Stimulated activated CD8-positive, alpha-beta memory T cell treated with anti-CD3 and anti-CD28 coated beads, Interleukin-7, amount 100 ng/mL, for 4 hours (primary cell): Measurements from ENCODE around the gene PCNX3.
"Not testable (repeated sequence)": the region's sequence is repeated elsewhere in the genome, so short reads cannot be mapped to it uniquely, and the experiment has no call there.

ENCODE experiments used
- DNase-seq, 2 donors: peaks; one replicate each; pipeline ENCODE4 v3.0.0-alpha.2; 2020; ENCODE audit warnings: low read depth in 2 of 2

The PCNX3 gene

DNA sequence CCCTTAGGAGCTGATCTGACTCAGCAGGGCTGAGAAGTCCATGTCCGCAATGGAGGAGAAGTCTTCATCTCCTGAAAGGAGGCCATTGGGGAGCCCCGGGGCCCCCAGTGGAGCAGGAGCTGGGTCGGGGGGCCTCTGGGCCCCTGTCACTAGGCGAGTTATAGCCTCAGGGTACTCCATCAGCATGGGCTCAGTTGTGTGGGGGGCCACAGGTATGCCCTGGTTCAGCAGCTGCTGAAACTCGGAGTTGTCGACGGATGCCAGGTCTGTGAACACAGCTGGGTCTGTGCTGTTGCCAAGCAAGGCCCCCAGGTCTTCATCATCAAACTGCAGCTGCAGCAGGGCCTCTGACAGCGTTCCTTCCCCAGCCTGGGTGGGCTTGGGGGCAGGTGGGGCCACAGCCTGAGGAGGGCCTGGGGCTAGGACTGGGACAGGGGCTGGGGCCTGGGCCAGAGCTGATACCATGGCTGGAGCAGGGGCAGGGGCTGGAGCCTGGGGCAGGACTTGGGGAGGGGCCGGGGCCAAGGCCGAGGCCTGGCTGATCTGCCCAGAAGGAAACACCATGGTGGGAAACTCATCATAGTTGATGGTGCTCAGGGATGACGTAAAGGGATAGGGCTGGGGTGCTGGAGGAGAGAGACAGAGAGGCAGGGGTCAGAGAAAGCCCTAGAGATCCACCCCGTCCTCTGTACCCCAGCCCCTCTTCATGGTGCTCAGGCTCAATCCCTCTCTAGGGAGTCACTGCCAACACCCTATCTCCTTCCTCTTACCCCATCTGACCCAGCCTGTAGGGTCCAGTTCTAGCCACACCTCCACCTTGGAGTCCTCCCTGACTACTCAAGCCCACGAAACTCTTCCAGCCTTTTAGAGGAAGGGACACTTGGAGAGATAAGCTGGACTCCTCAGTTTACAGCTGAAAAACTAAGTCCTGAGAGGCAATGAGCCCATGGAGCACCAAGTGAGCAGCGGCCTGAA is 39.1 kb downstream of the PCNX3 start:
- no peak for DNase-seq

DNA sequence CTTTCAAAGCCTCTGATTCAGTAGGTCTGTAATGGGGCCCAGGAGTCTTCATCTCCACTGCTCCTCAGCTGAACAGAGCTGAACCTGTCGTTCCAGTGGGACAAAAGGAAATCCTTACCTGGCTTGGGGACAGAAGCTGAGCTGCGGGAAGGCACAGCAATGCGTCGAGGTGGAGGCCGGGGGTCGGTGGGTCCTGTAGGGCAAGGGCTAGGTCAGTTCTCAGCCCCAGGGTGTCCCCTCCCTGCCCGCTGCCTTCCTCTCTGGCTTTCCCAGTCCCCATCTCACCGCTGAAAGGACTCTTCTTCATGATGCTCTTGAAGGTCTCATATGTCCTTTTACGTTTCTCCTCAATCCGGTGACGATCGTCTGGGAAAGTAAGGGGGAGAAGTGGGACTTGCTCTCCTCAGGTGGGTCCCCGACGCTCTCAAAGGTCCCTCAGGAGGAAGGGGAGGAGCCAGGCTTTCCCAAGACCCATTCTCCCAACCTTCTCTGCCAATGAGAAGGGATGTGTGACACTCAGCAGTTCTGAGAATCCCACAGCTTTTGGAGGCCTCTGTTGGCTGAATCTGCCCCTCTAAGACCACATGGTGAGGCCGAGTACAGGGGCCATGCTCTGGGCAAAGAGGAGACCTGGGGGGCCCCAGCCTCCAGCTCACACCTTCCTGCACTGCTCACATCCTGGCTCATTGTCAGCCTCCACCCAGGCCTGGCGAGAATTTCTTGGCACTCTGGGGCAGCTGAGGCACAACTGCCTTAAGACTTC is 40.2 kb downstream of the PCNX3 start:
- DNase-seq, result no peak

GRCh38 chr11:65657426-65657825 is 41.9 kb downstream of the PCNX3 start:
- DNase-seq, result no peak

GRCh38 chr11:65658174-65659021 is 42.8 kb downstream of the PCNX3 start:
- DNase-seq, result no peak

GRCh38 chr11:65660038-65660437 is 44.5 kb downstream of the PCNX3 start:
- no peak for DNase-seq

GRCh38 chr11:65660908-65661307 is 45.3 kb downstream of the PCNX3 start:
- not testable (repeated sequence) for DNase-seq

DNA sequence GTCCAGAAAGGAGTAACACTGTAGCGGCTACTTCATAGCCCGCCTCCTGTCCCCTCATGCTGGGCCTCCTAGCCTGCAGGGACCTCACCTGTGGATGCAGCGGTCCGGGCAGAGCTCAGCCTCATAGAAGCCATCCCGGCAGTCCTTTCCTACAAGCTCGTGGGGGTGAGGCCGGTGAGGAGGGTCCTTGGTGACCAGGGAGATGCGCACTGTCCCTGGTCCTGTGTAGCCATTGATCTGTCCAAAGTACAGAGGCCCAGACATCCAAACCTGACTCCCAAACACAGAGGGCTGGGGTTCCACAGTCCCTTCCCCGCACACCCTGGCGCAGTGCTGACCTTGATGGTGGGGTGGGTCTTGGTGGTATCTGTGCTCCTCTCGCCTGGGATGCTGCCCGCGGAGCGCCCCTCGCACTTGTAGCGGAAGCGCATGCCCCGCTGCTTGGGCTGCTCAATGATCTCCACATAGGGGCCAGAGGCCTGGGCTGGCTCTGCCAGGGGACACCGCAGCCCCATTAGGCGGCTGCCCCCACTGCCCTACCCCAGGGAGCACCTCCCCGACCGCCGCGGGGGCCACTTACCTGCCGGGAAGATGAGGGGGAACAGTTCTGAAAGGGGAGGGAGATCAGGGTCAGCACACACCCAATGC is 46.1 kb downstream of the PCNX3 start:
- DNase-seq, result no peak

GRCh38 chr11:65662247-65662798 is 46.7 kb downstream of the PCNX3 start:
- no peak for DNase-seq

DNA sequence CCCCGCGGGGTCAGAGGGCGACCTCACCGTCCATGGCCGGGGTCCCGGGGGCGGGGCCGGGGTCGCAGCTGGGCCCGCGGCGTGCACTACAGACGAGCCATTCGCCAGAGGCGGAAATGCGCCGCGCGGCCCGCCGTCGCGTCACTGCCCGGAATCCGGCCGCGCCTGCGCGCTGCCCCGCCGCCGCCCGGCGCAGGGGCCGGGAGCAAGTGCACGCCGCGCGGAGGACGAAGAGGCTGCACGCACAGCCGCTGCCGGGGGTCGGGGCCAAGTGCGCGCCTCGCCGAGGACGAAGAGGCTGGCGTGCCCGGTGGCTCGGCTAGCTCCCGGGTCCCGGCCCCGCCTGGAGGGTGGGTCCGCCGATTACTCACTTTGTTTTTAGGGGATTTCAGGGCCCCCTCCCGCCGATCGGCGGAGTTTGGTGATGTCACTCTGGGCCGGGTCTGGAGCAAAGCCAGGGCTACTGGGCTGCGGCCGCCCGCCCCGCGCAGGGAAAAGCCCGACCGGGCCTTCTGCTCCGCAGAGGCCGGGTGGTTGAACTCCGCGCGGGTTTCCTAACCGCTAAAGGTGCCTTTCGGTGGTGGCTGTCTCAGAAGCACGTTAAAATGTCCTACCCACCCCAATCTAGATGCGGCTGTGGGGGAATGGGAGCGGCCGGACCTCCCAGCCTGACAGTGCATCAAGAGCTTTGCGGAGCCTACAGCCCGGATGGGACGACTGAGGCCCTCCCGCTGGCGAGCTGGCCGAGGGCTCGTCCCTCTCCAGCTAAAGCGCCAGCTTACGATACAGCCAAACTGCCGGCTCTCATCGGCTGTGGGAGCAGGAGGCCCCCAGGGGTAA is 47.4 kb downstream of the PCNX3 start, which contains the start of gene RELA:
RELA (minus strand) TSS at position 118 of the 840 bp plus-strand sequence; CDS start at position 34, 84 bp downstream.
- DNase-seq, result peak; percentile 77 to 91

GRCh38 chr11:65663639-65664200 is 48.1 kb downstream of the PCNX3 start:
- DNase-seq, result peak in 1 of 2 donors; percentile 45

GRCh38 chr11:65672180-65672860 is 56.7 kb downstream of the PCNX3 start:
- DNase-seq, result no peak

DNA sequence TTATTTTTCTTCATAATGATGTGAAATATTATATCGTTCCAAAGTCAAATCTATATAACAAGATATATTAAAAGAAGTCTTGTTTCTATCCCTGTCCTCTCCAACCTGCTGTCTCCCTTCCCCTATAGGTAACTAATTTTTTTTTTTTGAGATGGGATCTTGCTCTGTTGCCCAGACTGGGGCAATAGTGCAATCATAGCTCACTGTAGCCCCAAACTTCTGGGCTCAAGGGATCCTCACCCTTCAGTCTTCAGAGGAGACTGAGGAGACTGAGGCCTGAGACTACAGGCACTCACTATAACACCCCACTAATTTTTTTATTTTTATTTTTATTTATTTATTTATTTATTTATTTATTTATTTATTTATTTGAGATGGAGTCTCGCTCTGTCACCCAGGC is 57.4 kb downstream of the PCNX3 start:
- no peak for DNase-seq

DNA sequence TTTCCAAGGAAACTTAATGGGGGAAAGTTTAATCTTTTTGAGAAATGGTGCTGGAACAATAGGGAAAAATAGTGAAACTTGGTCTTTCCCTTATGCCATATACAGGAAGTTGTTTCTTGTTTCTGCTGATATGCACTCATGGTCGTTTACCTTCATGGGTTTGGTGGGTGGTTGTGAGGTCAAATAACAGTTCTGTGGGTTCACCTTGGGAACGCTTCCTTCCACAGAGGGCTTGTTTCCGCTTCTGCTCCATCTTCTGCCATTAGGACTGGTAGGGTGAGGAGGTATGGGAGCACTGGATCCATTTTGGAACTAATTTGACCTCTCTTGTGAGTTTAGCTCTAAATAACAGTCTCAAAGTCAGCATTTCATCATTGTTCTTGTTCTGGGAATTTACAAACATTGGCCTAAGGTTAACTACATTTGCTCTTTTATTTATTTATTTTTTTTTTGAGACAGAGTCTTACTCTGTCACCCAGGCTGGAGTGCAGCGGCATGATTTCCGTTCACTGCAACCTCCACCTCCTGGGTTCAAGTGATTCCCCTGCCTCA is 64.7 kb downstream of the PCNX3 start:
- no peak for DNase-seq

DNA sequence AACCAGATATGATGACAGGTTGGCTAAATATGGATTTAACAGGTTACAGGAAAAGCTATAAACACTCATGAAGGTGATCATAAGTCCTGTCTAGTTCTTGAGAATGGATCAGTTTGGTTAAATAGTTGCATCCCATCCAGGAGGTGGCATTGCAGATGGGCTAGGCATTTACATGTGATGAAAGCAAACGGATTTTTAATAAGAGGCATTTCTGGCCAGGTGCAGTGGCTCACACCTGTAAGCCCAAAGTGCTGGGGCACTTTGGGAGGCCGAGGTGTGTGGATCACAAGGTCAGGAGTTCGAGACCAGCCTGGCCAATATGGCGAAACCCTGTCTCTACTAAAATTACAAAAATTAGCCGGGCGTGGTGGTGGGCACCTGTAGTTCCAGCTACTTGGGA is 67.9 kb downstream of the PCNX3 start:
- DNase-seq, result not testable (repeated sequence)

DNA sequence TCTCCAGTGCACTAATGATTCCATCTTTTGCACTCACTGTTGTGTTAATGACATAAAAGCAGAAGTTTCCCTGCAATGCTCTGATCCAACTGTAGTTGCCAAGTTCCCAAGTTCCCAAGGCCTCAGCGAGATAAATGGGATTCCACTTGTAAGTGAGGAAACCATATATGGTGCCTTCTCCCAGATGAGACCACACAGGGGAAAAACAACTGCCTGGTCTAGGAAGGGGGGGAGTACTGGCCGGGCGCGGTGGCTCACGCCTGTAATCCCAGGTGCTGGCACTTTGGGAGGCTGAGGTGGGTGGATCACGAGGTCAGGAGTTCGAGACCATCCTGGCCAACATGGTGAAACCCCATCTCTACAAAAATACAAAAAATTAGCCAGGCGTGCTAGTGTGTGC is 70.4 kb downstream of the PCNX3 start:
- DNase-seq, result no peak
